ENCODE measurements around the gene NRG2. TPM values are rescaled to one million over a fixed set of nuclear protein-coding genes. Genes with fewer than 3 reads are reported as not detected.
A peak's percentile ranks its signal among the peaks of the same experiment; 100 is the strongest.

NRG2 gene
- total RNA-seq, 1 donor from 2014 or later, result 1.7 TPM

- intact Hi-C loops (cut with DNase I), result no loop called here
- DNase-seq (ENCODE audit: low spot score) (peak; percentile 62), ATAC-seq (no peak)
Measured at GRCh38 chr5:139982157-139982974, 60.7 kb downstream of the NRG2 start.

- ATAC-seq (no peak), DNase-seq (ENCODE audit: low spot score) (no peak)
- intact Hi-C loops (cut with DNase I), result no loop called here
Measured at GRCh38 chr5:139980765-139981164, 62.3 kb downstream of the NRG2 start.

GRCh38 chr5:139979943-139980342, 63.2 kb downstream of the NRG2 start:
- intact Hi-C loops (cut with DNase I), result no loop called here
- no peak for ATAC-seq
- DNase-seq (ENCODE audit: low spot score), result no peak

GRCh38 chr5:139979518-139979917, 63.6 kb downstream of the NRG2 start:
- intact Hi-C loops (cut with DNase I), result no loop called here
- ATAC-seq (no peak), DNase-seq (ENCODE audit: low spot score) (no peak)

- DNase-seq (ENCODE audit: low spot score), result no peak
- no peak for ATAC-seq
- intact Hi-C loops (cut with DNase I), result no loop called here
Measured at GRCh38 chr5:139976703-139977102, 66.4 kb downstream of the NRG2 start.

- ATAC-seq, result no peak
- intact Hi-C loops (cut with DNase I), result no loop called here
- no peak for DNase-seq (ENCODE audit: low spot score)
Measured at GRCh38 chr5:139975942-139976341, 67.2 kb downstream of the NRG2 start.

- DNase-seq (ENCODE audit: low spot score), result no peak
- no peak for ATAC-seq
Measured at GRCh38 chr5:139975306-139975705, 67.8 kb downstream of the NRG2 start.

GRCh38 chr5:139974661-139975060, 68.4 kb downstream of the NRG2 start:
- intact Hi-C loops (cut with DNase I), result no loop called here
- ATAC-seq, result no peak

More at GRCh38 chr5:139975306-139975705, 67.8 kb downstream of the NRG2 start:
- intact Hi-C loops (cut with DNase I), result no loop called here

GRCh38 chr5:139971202-139971725, 71.8 kb downstream of the NRG2 start:
- no peak for ATAC-seq
- DNase-seq (ENCODE audit: low spot score), result no peak
- intact Hi-C loops (cut with DNase I), result no loop called here

More at GRCh38 chr5:139974661-139975060, 68.4 kb downstream of the NRG2 start:
- DNase-seq (ENCODE audit: low spot score), result no peak

GRCh38 chr5:139969318-139969717, 73.8 kb downstream of the NRG2 start:
- intact Hi-C loops (cut with DNase I), result loop anchor here (5.0 kb wide), 1 partner anchor 182 kb away; no protein-coding TSS in a partner anchor

GRCh38 chr5:139968547-139969261, 74.4 kb downstream of the NRG2 start:
- DNase-seq (ENCODE audit: low spot score), result peak; percentile 89
- ATAC-seq, result peak; percentile 95
- intact Hi-C loops (cut with DNase I), result loop anchor here (5.0 kb wide), 1 partner anchor 181 kb away; no protein-coding TSS in a partner anchor

More at GRCh38 chr5:139969318-139969717, 73.8 kb downstream of the NRG2 start:
- no peak for DNase-seq (ENCODE audit: low spot score)
- no peak for ATAC-seq

GRCh38 chr5:139967353-139967752, 75.7 kb downstream of the NRG2 start:
- ATAC-seq, result no peak
- DNase-seq (ENCODE audit: low spot score), result no peak
- intact Hi-C loops (cut with DNase I), result loop anchor here (5.0 kb wide), 1 partner anchor 180 kb away; no protein-coding TSS in a partner anchor

- DNase-seq (ENCODE audit: low spot score), result no peak
- no peak for ATAC-seq
- intact Hi-C loops (cut with DNase I), result loop anchor here (5.0 kb wide), 1 partner anchor 180 kb away; no protein-coding TSS in a partner anchor
Measured at GRCh38 chr5:139966856-139967255, 76.2 kb downstream of the NRG2 start.

GRCh38 chr5:139964994-139965565, 78.0 kb downstream of the NRG2 start:
- no peak for ATAC-seq
- no peak for DNase-seq (ENCODE audit: low spot score)
- intact Hi-C loops (cut with DNase I), result loop anchor here (5.0 kb wide), 1 partner anchor 178 kb away; no protein-coding TSS in a partner anchor

GRCh38 chr5:139964266-139964993, 78.7 kb downstream of the NRG2 start:
- intact Hi-C loops (cut with DNase I), result no loop called here
- ATAC-seq (no peak), DNase-seq (ENCODE audit: low spot score) (no peak)

- ATAC-seq (no peak), DNase-seq (ENCODE audit: low spot score) (no peak)
- intact Hi-C loops (cut with DNase I), result no loop called here
Measured at GRCh38 chr5:139962445-139962844, 80.7 kb downstream of the NRG2 start.

GRCh38 chr5:139961435-139962157, 81.5 kb downstream of the NRG2 start:
- intact Hi-C loops (cut with DNase I), result no loop called here
- DNase-seq (ENCODE audit: low spot score), result no peak

More at GRCh38 chr5:139961435-139962157, 81.5 kb downstream of the NRG2 start:
- ATAC-seq, result peak; percentile 60
